Neutrophil (primary cell): ENCODE data around the gene C1QTNF1.
A peak's percentile ranks its signal among the peaks of the same experiment; 100 is the strongest.

Source experiments
- H3K27ac ChIP-seq: fragments of 200-600 bp; sonication (generic); 2 replicates; pipeline ENCODE4 v1.5.1; 2016; ENCODE audit warnings: mild to moderate bottlenecking, moderate library complexity
- H3K27me3 ChIP-seq: fragments of 200-600 bp; sonication (generic); 2 replicates; pipeline ENCODE4 v1.6.0; 2016; ENCODE audit warnings: mild to moderate bottlenecking
- H3K36me3 ChIP-seq: fragments of 200-600 bp; sonication (generic); 2 replicates; pipeline ENCODE4 v1.5.1; 2017
- H3K4me1 ChIP-seq, 2 experiments: fragments of 200-600 bp in 1 of 2; sonication (generic) in 1 of 2; 1 replicate in 1 of 2; 2 replicates in 1 of 2; pipeline versions ENCODE4 v1.5.1 to v1.6.1; 2013 to 2016; ENCODE audit warnings: low read depth in 1 of 2, low read length in 1 of 2, mild to moderate bottlenecking in 1 of 2, moderate library complexity in 1 of 2; ENCODE audit not compliant: control insufficient read depth in 1 of 2, insufficient read depth in 1 of 2
- H3K4me3 ChIP-seq, 2 experiments: fragments of 200-600 bp in 1 of 2; sonication (generic) in 1 of 2; 1 replicate in 1 of 2; 2 replicates in 1 of 2; pipeline ENCODE4 v1.5.1; 2013 to 2016; ENCODE audit warnings: low read depth in 1 of 2, low read length in 1 of 2, mild to moderate bottlenecking in 1 of 2, moderate library complexity in 1 of 2
- H3K9me3 ChIP-seq: fragments of 200-600 bp; sonication (generic); 2 replicates; pipeline ENCODE4 v1.5.1; 2016
- TF ChIP-seq, protein P1 (sequence below): fragments of 200-600 bp; sonication (generic); IDR thresholded peaks from 2 replicates; pipeline ENCODE4 v1.5.1; 2016; ENCODE audit warnings: antibody characterized with exemption

Gene C1QTNF1

DNA sequence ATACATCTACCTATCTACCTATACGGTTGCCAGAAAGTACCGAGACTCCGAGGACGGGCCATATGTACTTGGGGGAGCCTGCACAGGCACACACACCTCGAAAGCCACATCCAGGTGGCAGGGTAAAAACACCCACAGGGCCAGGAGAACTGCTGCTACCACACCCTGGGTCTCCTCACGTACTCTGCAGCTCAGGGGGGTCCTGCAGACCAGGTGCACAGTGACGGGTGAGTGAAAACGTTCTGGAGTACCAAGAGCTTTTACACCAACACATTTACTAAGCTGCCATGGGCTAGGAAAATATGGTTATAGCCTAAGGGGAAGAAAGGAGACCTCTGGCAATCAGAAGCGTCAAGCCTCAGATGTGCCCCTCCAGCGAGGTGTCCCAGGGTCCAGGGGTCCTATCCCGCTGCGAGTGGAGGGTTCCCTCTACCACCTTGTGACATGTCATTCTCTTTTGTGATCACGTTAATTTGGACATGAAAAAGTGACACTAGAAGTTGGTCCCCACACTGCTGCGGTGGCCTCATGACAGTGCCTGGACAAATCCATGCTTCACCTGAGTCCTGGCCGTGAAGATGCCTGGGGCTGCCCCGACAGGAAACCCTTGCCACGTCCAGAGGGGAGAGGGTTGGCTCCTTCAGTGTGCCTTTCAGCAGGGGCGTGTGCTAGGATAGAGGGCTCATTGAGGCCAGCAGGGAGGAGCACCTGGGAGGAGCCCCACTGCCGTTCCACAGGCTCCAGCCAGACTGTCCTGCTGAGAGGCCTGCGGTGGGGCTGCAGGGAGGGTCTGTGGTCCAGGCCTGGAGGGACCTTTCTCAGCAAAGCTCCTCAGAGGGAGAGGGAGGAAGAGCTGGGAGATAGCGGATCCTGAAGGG, 16.2 kb upstream of the C1QTNF1 start:
- peaks cover 24% of the 10 kb centered on the region for H3K36me3 ChIP-seq
- peak overlapping the region; percentile 91 for H3K27ac ChIP-seq
- H3K4me3 ChIP-seq = peak overlapping the region; percentile 76 to 89
- H3K27me3 ChIP-seq = peaks cover 5% of the 10 kb centered on the region
- TF ChIP-seq, protein P1, sequence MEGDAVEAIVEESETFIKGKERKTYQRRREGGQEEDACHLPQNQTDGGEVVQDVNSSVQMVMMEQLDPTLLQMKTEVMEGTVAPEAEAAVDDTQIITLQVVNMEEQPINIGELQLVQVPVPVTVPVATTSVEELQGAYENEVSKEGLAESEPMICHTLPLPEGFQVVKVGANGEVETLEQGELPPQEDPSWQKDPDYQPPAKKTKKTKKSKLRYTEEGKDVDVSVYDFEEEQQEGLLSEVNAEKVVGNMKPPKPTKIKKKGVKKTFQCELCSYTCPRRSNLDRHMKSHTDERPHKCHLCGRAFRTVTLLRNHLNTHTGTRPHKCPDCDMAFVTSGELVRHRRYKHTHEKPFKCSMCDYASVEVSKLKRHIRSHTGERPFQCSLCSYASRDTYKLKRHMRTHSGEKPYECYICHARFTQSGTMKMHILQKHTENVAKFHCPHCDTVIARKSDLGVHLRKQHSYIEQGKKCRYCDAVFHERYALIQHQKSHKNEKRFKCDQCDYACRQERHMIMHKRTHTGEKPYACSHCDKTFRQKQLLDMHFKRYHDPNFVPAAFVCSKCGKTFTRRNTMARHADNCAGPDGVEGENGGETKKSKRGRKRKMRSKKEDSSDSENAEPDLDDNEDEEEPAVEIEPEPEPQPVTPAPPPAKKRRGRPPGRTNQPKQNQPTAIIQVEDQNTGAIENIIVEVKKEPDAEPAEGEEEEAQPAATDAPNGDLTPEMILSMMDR = no peak
- no peaks in the 10 kb centered on the region for H3K9me3 ChIP-seq
- H3K4me1 ChIP-seq = peaks cover 42 to 44% of the 10 kb centered on the region in 2 experiments

DNA sequence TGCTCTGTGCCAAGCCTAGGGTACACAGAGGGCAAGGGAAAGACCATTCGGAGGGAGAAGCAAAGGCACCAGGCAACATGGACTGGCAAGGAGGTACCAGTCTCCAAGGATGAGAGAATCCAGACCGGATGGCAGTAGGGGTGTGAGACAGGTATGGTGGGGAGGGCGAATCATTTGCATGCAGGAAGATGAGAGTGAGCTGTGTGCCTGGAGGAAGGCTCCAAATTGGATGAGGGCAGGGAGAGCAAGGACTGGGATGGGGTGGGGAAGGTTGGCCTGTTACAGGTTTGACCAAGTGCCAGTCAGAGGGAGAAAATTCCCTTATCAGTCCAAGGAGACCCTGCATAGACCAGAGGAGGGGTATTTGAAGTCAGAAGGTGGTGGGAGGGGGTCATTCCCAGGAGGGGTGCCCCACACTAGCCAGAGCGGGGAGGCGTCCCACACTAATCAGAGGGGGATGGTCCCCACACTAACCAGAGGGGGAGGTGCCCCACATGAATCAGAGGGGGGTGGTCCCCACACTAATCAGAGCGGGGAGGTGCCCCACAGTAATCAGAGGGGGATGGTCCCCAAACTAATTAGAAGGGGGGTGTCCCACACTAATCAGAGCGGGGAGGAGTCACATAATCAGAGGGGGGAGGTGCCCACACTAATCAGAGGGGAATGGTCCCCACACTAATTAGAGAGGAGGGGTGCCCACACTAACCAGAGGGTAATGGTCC, 15.1 kb upstream of the C1QTNF1 start:
- H3K27me3 ChIP-seq = peaks cover 15% of the 10 kb centered on the region
- TF ChIP-seq, protein P1 = no peak
- peak overlapping the region; percentile 91 for H3K27ac ChIP-seq
- no peaks in the 10 kb centered on the region for H3K9me3 ChIP-seq
- peaks cover 17% of the 10 kb centered on the region for H3K36me3 ChIP-seq
- peaks cover 42 to 44% of the 10 kb centered on the region in 2 experiments for H3K4me1 ChIP-seq
- H3K4me3 ChIP-seq = peak overlapping the region; percentile 76 to 89

DNA sequence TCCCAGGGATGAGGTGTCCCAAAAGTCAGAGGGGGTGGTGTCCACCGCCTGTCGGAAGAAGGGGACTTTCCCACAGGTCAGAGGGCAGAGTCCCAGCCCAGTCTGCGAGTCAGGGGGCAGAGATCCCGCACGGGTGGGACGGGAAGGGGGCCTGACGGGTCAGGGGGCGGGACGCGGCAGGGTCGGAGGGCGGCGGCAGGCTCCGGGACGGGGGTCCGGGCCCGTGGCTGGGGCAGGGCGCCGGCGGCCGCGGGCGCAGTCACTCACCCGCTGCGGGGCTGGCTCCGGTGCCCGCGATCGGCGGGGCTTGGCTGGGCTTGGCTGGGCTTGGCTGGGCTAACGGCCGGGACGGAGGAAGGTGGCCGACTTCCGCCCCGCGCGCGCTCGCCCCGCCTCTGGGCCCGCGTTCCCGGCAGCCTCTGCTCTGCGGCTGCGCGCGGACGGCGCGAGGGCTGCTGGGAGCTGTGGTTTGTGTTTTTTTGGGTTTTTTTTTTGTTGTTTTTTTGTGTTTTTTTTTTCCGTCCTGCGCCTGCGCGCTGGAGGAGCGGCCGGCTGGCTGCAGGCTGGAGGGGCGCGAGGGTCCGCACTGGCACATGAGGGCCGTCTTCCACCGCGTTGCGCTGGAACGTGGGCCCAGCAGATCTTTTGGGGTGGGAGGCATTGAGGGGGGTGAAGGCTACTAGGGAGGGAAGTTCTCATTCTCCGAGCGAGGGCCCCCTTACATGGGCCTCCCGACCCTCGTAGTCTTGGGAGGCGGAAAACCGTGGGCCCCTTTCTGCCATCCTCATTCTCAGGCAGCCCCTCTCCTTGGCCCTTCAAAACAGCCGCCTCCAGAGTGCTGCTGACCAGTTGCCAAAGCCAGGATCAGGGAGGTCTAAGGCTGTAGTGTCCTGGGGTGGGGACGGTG, 14.3 kb upstream of the C1QTNF1 start, which contains the start of gene CANT1:
Gene CANT1, minus strand, starts transcription at position 368 of the 907 bp plus-strand sequence. CDS start 12,142 bp downstream, outside the sequence.
- TF ChIP-seq, protein P1 = no peak
- Histone ChIP-seq H3K4me1 (peaks cover 42 to 44% of the 10 kb centered on the region in 2 experiments), H3K36me3 (peaks cover 17% of the 10 kb centered on the region), H3K9me3 (no peaks in the 10 kb centered on the region), H3K27ac (peak within 1 kb of the TSS; percentile 91), H3K27me3 (peaks cover 24% of the 10 kb centered on the region), H3K4me3 (peak within 1 kb of the TSS; percentile 76 to 89)

DNA sequence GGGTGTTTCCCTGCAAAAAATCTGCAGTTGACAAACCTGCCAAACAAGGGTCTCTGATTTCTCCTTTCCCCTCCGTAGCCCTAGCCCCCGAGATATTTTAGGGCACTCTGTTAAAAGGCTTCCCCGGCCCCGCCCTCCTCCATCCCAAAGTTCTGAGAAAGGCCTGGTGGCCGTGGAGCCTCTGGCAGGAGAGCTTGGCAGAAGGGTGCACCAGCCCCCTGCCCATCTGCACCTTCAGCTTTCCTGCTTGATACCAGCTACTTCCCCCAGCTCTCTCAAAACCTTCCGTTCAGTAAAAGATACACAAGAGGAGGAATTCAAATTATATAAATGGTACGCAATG, 13.7 kb upstream of the C1QTNF1 start:
- peak overlapping the region; percentile 91 for H3K27ac ChIP-seq
- H3K27me3 ChIP-seq = peaks cover 30% of the 10 kb centered on the region
- peaks cover 14% of the 10 kb centered on the region for H3K36me3 ChIP-seq
- peak overlapping the region; percentile 76 to 89 for H3K4me3 ChIP-seq
- H3K9me3 ChIP-seq = no peaks in the 10 kb centered on the region
- TF ChIP-seq, protein P1 = no peak
- peaks cover 40 to 42% of the 10 kb centered on the region in 2 experiments for H3K4me1 ChIP-seq
